Prostate gland (tissue), 2 donors: ENCODE measurements around the gene DCUN1D2.

Experiments
- CTCF ChIP-seq, 4 experiments: fragments of 200-600 bp in 2 of 4; fragments of 450-650 bp in 2 of 4; sonication (generic) in 2 of 4; IDR thresholded peaks; 1 replicate in 3 of 4; 2 replicates in 1 of 4; pipeline ENCODE4 v1.5.1; 2016 to 2019; ENCODE audit warnings: antibody characterized with exemption in 4 of 4, mild to moderate bottlenecking in 2 of 4, moderate library complexity in 2 of 4
- POLR2A ChIP-seq: fragments of 450-650 bp; IDR thresholded peaks from one replicate; pipeline ENCODE4 v1.6.1; 2016; ENCODE audit warnings: antibody characterized with exemption, mild to moderate bottlenecking

GRCh38 chr13:113491982-113492381, 1.5 kb upstream of the DCUN1D2 start:
- TF ChIP-seq CTCF (IDR thresholded peaks at IDR 0.05) (no peak), POLR2A (no peak)
